Left lung (tissue), 10 donors: Measurements from ENCODE around the gene KCTD10. TPM values are rescaled to one million over a fixed set of nuclear protein-coding genes. Genes with fewer than 3 reads are reported as not detected.
"Not testable (repeated sequence)": the region's sequence is repeated elsewhere in the genome, so short reads cannot be mapped to it uniquely, and the experiment has no call there.

Experiments used
- ATAC-seq: fragments of 200-7000 bp; cut with Tn5 transposase; one replicate; pipeline ENCODE4 v1.9.1; 2020; ENCODE audit warnings: moderate library complexity
- DNase-seq, 4 donors: peaks; one replicate each; pipeline ENCODE4 v3.0.0-alpha.2; 2013 to 2020
- H3K27ac ChIP-seq, 2 donors: fragments of 200-600 bp; sonication (generic) in 1 of 2; one replicate each; pipeline versions ENCODE4 v1.5.0 to v1.8.0; 2020 to 2021
- H3K27me3 ChIP-seq, 2 donors: fragments of 200-600 bp; sonication (generic) in 1 of 2; one replicate each; pipeline versions ENCODE4 v1.5.0 to v1.8.0; 2020 to 2021
- H3K36me3 ChIP-seq, 2 donors: fragments of 200-600 bp; sonication (generic) in 1 of 2; one replicate each; pipeline versions ENCODE4 v1.5.0 to v1.8.0; 2020 to 2021
- H3K4me1 ChIP-seq, 2 donors: fragments of 200-600 bp; one replicate each; pipeline ENCODE4 v1.8.0; 2021
- H3K4me3 ChIP-seq, 2 donors: fragments of 200-600 bp; sonication (generic) in 1 of 2; one replicate each; pipeline versions ENCODE4 v1.5.0 to v1.8.0; 2020 to 2021; ENCODE audit warnings: mild to moderate bottlenecking in 1 of 2
- H3K9me3 ChIP-seq, 2 donors: fragments of 200-600 bp; sonication (generic) in 1 of 2; one replicate each; pipeline versions ENCODE4 v1.5.0 to v1.8.0; 2020 to 2021
- CTCF ChIP-seq, 2 donors: fragments of 200-600 bp; sonication (generic) in 1 of 2; IDR thresholded peaks; one replicate each; pipeline versions ENCODE4 v1.5.0 to v1.8.0; 2021; ENCODE audit warnings: antibody characterized with exemption in 2 of 2
- intact Hi-C, 2 donors: fragments of 100-400 bp; cut with DNase I; formaldehyde crosslinking; loops; one replicate each; pipeline versions ENCODE4 v1.11.2 to v1.14.2; 2022
- polyA plus RNA-seq, 6 donors: library from polyadenylated mRNA; unstranded; fragments of 120-200 nt; gene quantifications; one replicate each; pipeline ENCODE4 v1.2.1, GENCODE V29; 2013; ENCODE audit not compliant: insufficient read length in 6 of 6
- total RNA-seq, 2 donors: library from RNA; stranded (reverse); fragmentation: NEBNext Ultra II Directional; extraction: Animal tissue kit (Norgen Biotek cat#: 25700); gene quantifications; one replicate each; pipeline ENCODE4 v1.2.1, GENCODE V29; 2021
- donor health status: DM: no; HTN: yes; CAD: no.
- donor health status: DM: no; HTN: no; CAD: no.

Gene KCTD10
- total and polyA plus RNA-seq, 8 donors = 42.7 to 68.2 (median 49.7) TPM

DNA sequence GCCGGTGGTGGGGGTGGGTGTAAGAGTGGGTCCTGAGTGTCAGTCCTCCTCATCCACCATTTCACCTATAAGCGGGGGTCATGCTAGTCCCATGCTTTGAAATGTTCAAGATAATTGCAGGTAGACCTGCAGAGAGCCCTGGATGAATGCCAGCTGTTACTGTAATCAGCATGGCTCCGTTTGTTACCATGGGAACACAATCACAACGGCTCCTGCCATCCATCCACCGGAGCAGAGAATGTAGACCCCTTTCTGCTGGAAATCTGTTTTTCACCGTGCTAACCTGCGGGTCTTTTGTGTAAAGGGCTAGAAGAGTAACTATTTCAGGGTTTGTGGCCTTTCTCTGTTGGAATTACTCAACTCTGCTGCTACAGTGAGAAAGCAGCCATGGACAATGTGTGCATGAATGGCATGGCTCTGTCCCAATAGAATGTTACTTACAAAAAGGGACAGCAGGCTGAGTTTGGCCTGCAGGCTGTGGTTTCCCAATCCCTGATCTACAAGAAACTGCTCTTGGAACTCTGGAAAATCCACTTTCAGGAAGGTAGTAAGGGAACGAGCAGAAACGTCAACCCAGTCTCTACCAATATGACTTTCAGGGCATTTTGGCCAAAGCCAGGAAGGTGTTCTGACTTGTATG, 36.1 kb downstream of the KCTD10 start:
- no peaks in the 10 kb centered on the region for H3K27me3 ChIP-seq
- DNase-seq = peak in 1 of 4 donors; percentile 29
- ATAC-seq = no peak
- no peaks in the 10 kb centered on the region for H3K9me3 ChIP-seq
- TF ChIP-seq CTCF (IDR thresholded peaks at IDR 0.05) = no peak
- H3K4me1 ChIP-seq = peaks cover 0 to 3% of the 10 kb centered on the region in 2 donors
- peaks cover 0 to 10% of the 10 kb centered on the region in 2 donors for H3K36me3 ChIP-seq
- no peak overlapping the region for H3K4me3 ChIP-seq
- no peak overlapping the region for H3K27ac ChIP-seq
- intact Hi-C loops = no loop called here

DNA sequence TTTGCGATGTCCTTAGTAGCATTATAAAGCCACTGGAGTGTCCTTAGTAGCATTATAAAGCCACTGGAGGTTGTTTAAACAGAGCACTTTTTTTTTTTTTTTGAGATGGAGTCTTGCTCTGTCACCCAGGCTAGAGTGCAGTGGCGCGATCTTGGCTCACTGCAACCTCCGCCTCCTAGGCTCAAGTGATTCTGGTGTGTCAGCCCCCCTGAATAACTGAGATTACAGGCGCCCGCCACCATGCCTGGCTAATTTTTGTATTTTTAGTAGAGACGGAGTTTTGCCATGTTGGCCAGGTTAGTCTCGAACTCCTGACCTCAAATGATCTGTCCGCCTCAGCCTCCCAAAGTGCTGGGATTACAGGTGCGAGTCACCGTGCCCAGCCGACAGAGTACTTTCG, 37.1 kb downstream of the KCTD10 start:
- DNase-seq, H3K27ac ChIP-seq, H3K4me3 ChIP-seq, H3K4me1 ChIP-seq, H3K36me3 ChIP-seq, intact Hi-C loops, H3K9me3 ChIP-seq, ATAC-seq, H3K27me3 ChIP-seq: not testable (repeated sequence)

DNA sequence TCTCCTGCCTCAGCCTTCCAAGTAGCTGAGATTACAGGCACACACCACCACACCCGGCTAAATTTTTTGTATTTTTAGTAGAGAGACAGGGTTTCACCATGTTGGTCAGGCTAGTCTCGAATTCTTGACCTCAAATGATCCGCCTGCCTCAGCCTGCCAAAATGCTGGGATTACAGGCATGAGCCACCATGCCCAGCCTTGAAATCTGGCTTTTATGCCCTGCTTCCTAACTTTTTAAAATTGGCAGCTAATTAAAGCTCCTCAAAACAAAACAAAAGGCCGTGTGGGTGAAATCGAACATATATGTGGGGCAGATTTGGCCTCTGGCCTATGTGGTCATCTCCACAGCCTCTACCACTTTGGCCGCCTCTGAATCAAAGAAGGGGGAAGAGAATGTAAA, 37.9 kb downstream of the KCTD10 start:
- no peak overlapping the region for H3K4me3 ChIP-seq
- H3K36me3 ChIP-seq = no peaks in the 10 kb centered on the region
- TF ChIP-seq CTCF (IDR thresholded peaks at IDR 0.05) = no peak
- ATAC-seq (no peak), DNase-seq (no peak)
- no peaks in the 10 kb centered on the region for H3K27me3 ChIP-seq
- no peaks in the 10 kb centered on the region for H3K9me3 ChIP-seq
- H3K4me1 ChIP-seq = peaks cover 0 to 3% of the 10 kb centered on the region in 2 donors
- intact Hi-C loops = no loop called here
- no peak overlapping the region for H3K27ac ChIP-seq

DNA sequence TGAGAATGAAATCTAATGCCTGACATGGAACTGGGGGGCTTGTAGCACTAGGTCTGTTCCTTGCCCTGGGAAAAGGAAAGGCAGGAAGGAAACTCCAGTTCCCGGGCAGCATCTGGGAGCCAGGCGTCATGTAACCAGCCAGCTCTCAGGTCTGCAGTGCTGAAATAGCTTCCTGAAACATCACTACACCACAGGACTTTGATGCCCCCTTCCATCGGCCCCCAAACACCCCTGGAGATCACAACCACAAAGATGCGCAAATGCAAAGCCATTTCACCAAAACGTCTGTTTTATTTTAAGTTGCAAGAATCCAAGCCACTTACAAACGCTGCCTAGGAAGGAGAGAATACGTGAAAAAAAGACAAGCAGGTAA, 40.9 kb downstream of the KCTD10 start:
- ATAC-seq (no peak), DNase-seq (no peak)
- intact Hi-C loops = no loop called here
- Histone ChIP-seq H3K27me3 (no peaks in the 10 kb centered on the region), H3K36me3 (no peaks in the 10 kb centered on the region), H3K27ac (no peak overlapping the region), H3K4me1 (no peaks in the 10 kb centered on the region), H3K9me3 (no peaks in the 10 kb centered on the region), H3K4me3 (no peak overlapping the region)
- no peak for TF ChIP-seq CTCF (IDR thresholded peaks at IDR 0.05)

- Histone ChIP-seq H3K27me3 (no peaks in the 10 kb centered on the region), H3K36me3 (no peaks in the 10 kb centered on the region), H3K9me3 (no peaks in the 10 kb centered on the region), H3K4me3 (no peak overlapping the region), H3K27ac (no peak overlapping the region), H3K4me1 (no peaks in the 10 kb centered on the region)
- TF ChIP-seq CTCF (IDR thresholded peaks at IDR 0.05) = no peak
- intact Hi-C loops = no loop called here
- ATAC-seq (peak; percentile 75), DNase-seq (peak in 1 of 4 donors; percentile 44)
These were observed 41.5 kb downstream of the KCTD10 start for GRCh38 chr12:109435428-109436187.
